MCF 10A (cell line): ENCODE measurements around the gene STRAP. TPM values are rescaled to one million over a fixed set of nuclear protein-coding genes. Genes with fewer than 3 reads are reported as not detected.
A peak's percentile ranks its signal among the peaks of the same experiment; 100 is the strongest.

ENCODE experiments used
- BruUV-seq: library from RNA; stranded (reverse); fragments of 400-500 nt; replicated peaks from 2 replicates; lab custom pipeline; 2021; lab: Mats Ljungman, UMichigan
- CTCF ChIA-PET: fragments of 300-600 bp; sonication (Branson Sonifier 250); formaldehyde crosslinking; extraction: SDS; loops from one replicate; lab custom pipeline; 2021; ENCODE audit warnings: antibody characterized with exemption, inconsistent platforms; lab: Yijun Ruan, JAX
- POLR2A ChIA-PET: fragments of 300-600, 350-650 bp; sonication (Branson Sonifier 250); formaldehyde crosslinking; extraction: SDS; loops from one replicate; lab custom pipeline; 2020; ENCODE audit warnings: antibody characterized with exemption, inconsistent platforms; lab: Yijun Ruan, JAX
- DNase-seq: peaks from one replicate; pipeline ENCODE4 v3.0.0-alpha.2; 2018; ENCODE audit not compliant: unreplicated experiment
- H3K27ac Mint-ChIP-seq: one replicate; pipeline ENCODE4 v1.8.0; 2022; ENCODE audit warnings: mild to moderate bottlenecking, low read depth, mixed read lengths; ENCODE audit not compliant: unreplicated experiment
- H3K27me3 Mint-ChIP-seq: one replicate; pipeline ENCODE4 v1.8.0; 2022; ENCODE audit warnings: mixed read lengths; ENCODE audit not compliant: insufficient read depth, unreplicated experiment
- H3K36me3 Mint-ChIP-seq: one replicate; pipeline ENCODE4 v1.8.0; 2022; ENCODE audit warnings: mild to moderate bottlenecking, moderate library complexity, mixed read lengths; ENCODE audit not compliant: insufficient read depth, unreplicated experiment
- H3K4me1 Mint-ChIP-seq: one replicate; pipeline ENCODE4 v1.8.0; 2022; ENCODE audit warnings: mixed read lengths; ENCODE audit not compliant: insufficient read depth, unreplicated experiment
- H3K4me3 Mint-ChIP-seq: one replicate; pipeline ENCODE4 v1.8.0; 2022; ENCODE audit warnings: mild to moderate bottlenecking, moderate library complexity, mixed read lengths; ENCODE audit not compliant: unreplicated experiment
- H3K9me3 Mint-ChIP-seq: one replicate; pipeline ENCODE4 v1.8.0; 2022; ENCODE audit warnings: mixed read lengths; ENCODE audit not compliant: unreplicated experiment
- CTCF ChIP-seq: fragments of 200-600 bp; IDR thresholded peaks from one replicate; pipeline ENCODE4 v1.8.0; 2022; ENCODE audit warnings: antibody characterized with exemption, mild to moderate bottlenecking; ENCODE audit not compliant: unreplicated experiment
- intact Hi-C: fragments of 100-400 bp; cut with micrococcal nuclease; formaldehyde crosslinking; loops from 2 replicates; pipeline ENCODE4 v1.14.1; 2022
- total RNA-seq: library from RNA; stranded (reverse); gene quantifications from 2 replicates; pipeline ENCODE4 v1.2.3, GENCODE V29; 2022

STRAP gene
- total RNA-seq, 1 experiment from 2014 or later, result 233 TPM

DNA sequence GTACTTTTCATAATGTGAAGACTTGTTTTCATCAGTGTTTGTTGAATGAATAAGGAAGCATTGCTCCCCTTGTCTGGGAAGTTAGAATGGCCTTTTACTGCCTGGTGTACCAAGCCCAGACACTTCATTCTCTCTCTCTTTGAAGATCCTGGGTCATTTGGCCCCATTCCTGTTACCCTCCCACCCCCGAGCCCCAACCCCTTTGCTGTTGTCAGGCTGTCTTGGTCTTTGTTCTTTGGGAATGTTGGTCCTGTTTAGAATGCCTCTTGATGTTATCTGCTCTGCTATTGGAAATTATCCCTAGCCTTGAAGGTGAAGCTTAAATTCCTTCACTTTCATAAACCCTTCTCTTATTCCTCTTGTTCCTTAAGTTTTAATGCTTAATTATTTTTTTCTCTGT is 42.8 kb downstream of the STRAP start:
- Mint-ChIP-seq H3K27ac (no peak overlapping the region), H3K4me3 (no peak overlapping the region), H3K36me3 (no peaks in the 10 kb centered on the region)

GRCh38 chr12:15928346-15928745 is 46.2 kb downstream of the STRAP start:
- Mint-ChIP-seq H3K4me1 (peaks cover 15% of the 10 kb centered on the region), H3K4me3 (no peak overlapping the region), H3K36me3 (peaks cover 5% of the 10 kb centered on the region), H3K9me3 (no peaks in the 10 kb centered on the region), H3K27ac (no peak overlapping the region), H3K27me3 (no peaks in the 10 kb centered on the region)
- intact Hi-C loops, result no loop called here
- BruUV-seq, result no TSS peak
- TF ChIP-seq CTCF, result no peak
- peak; percentile 55 for DNase-seq
- ChIA-PET CTCF (interaction anchor here (1.4 kb wide), 1 partner anchor 11 kb away, joined by 3 read pairs; no protein-coding TSS in a partner anchor), POLR2A (interaction anchor here (1.1 to 1.6 kb wide), 3 partner anchors 10 to 17 kb away, joined by 3 to 5 read pairs (median 4); partner anchors contain the start of gene DERA)

More for the DNA sequence above, 42.8 kb downstream of the STRAP start:
- Mint-ChIP-seq H3K27me3 (no peaks in the 10 kb centered on the region), H3K9me3 (no peaks in the 10 kb centered on the region), H3K4me1 (peaks cover 6% of the 10 kb centered on the region)
- POLR2A ChIA-PET, result interaction anchor here (1.2 kb wide), 1 partner anchor 10 kb away, joined by 3 read pairs; no protein-coding TSS in a partner anchor
- intact Hi-C loops, result no loop called here
- BruUV-seq, result no TSS peak
- no peak for DNase-seq
- TF ChIP-seq CTCF, result no peak
- CTCF ChIA-PET, result no interaction called here

DNA sequence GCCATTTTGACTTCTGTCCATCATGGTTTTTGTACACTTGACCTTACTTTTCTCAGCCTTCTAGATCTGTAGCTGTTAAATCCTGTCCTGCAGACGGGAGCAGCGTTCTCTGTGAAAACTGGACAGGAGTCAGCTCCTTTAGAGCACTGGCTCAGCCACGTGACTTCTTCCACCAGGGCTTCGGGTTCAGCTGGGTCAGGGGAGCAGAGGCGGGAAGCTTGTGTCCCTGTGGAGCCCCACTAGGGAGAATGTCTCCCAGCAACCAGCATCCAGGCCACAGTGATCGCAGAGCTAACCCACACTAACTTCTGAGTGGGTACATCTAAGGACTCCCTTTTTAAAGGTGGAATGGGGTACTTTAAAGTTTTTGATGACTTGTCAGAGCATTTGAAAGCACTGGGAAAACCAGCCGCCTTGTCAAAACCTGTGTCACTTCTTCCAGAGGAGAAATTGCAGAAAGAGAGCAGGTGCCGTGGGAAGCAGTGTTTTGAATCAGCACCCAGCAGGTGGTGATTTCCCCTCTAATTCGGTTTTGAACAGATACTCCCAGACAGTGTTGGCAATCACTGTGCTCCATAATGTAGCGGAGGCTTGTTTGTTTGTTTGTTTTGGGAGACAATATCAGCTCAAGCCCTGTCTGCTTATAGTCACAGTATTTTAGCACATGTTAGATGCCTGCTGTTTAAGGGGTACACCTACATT is 46.8 kb downstream of the STRAP start:
- DNase-seq, result no peak
- TSS peak; percentile 69 for BruUV-seq
- CTCF ChIA-PET, result interaction anchor here (0.7 to 1.4 kb wide), 2 partner anchors 10 to 304 kb away, joined by 3 read pairs; no protein-coding TSS in a partner anchor

More for the DNA sequence above, 46.8 kb downstream of the STRAP start:
- Mint-ChIP-seq H3K9me3 (no peaks in the 10 kb centered on the region), H3K27ac (no peak overlapping the region), H3K4me3 (no peak overlapping the region), H3K27me3 (no peaks in the 10 kb centered on the region), H3K36me3 (peaks cover 11% of the 10 kb centered on the region), H3K4me1 (peaks cover 15% of the 10 kb centered on the region)
- POLR2A ChIA-PET, result interaction anchor here (1.1 kb wide), 2 partner anchors 9 to 16 kb away, joined by 3 to 4 read pairs; no protein-coding TSS in a partner anchor
- no peak for TF ChIP-seq CTCF
- intact Hi-C loops, result no loop called here
